H9 (cell line): ENCODE results near the gene OR52N4. TPM values are rescaled to one million over a fixed set of nuclear protein-coding genes. Genes with fewer than 3 reads are reported as not detected.

ENCODE experiments used
- DNase-seq: peaks from one replicate; pipeline ENCODE4 v3.0.0-alpha.2; 2017
- H2AFZ ChIP-seq: one replicate; pipeline ENCODE4 v1.6.1; 2013; ENCODE audit warnings: mild to moderate bottlenecking, low read length, control low read depth, moderate library complexity
- H2AK5ac ChIP-seq: 2 replicates; pipeline ENCODE4 v1.6.1; 2013; ENCODE audit warnings: low read length, control low read depth, mixed read lengths; ENCODE audit not compliant: insufficient read length
- H2BK120ac ChIP-seq: one replicate; pipeline ENCODE4 v1.6.1; 2013; ENCODE audit warnings: low read depth, mild to moderate bottlenecking, low read length, control low read depth, inconsistent platforms; ENCODE audit not compliant: poor library complexity, severe bottlenecking
- H2BK12ac ChIP-seq: 2 replicates; pipeline ENCODE4 v1.6.1; 2013; ENCODE audit warnings: low read length, control low read depth, mixed read lengths, low read depth; ENCODE audit not compliant: insufficient read length
- H2BK15ac ChIP-seq: 2 replicates; pipeline ENCODE4 v1.6.1; 2013; ENCODE audit warnings: low read depth, low read length, control low read depth
- H2BK20ac ChIP-seq: one replicate; pipeline ENCODE4 v1.6.1; 2013; ENCODE audit warnings: low read depth, mild to moderate bottlenecking, low read length, control low read depth, inconsistent platforms; ENCODE audit not compliant: poor library complexity, severe bottlenecking
- H2BK5ac ChIP-seq: 2 replicates; pipeline ENCODE4 v1.6.1; 2013; ENCODE audit warnings: low read length, control low read depth, mixed read lengths; ENCODE audit not compliant: insufficient read length
- H3K14ac ChIP-seq: 2 replicates; pipeline ENCODE4 v1.6.1; 2013; ENCODE audit warnings: low read length, control low read depth; ENCODE audit not compliant: insufficient read depth
- H3K18ac ChIP-seq: 2 replicates; pipeline ENCODE4 v1.6.1; 2013; ENCODE audit warnings: low read depth, mild to moderate bottlenecking, mixed read lengths, low read length, control low read depth; ENCODE audit not compliant: insufficient read length
- H3K23ac ChIP-seq: 2 replicates; pipeline ENCODE4 v1.6.1; 2013; ENCODE audit warnings: low read length, control low read depth, mixed read lengths, low read depth; ENCODE audit not compliant: insufficient read length
- H3K23me2 ChIP-seq: 2 replicates; pipeline ENCODE4 v1.6.1; 2013; ENCODE audit warnings: low read depth, mild to moderate bottlenecking, mixed read lengths, low read length, control low read depth; ENCODE audit not compliant: insufficient read length, poor library complexity, severe bottlenecking
- H3K27ac ChIP-seq: 2 replicates; pipeline ENCODE4 v1.5.1; 2013; ENCODE audit warnings: low read length, control low read depth, mixed read lengths, low read depth; ENCODE audit not compliant: insufficient read length
- H3K27me3 ChIP-seq: 2 replicates; pipeline ENCODE4 v1.6.1; 2013; ENCODE audit warnings: low read length, control low read depth, inconsistent platforms; ENCODE audit not compliant: insufficient read depth
- H3K4ac ChIP-seq: 2 replicates; pipeline ENCODE4 v1.6.1; 2013; ENCODE audit warnings: low read depth, mild to moderate bottlenecking, control low read depth, inconsistent platforms, low read length, moderate library complexity
- H3K4me1 ChIP-seq: 2 replicates; pipeline ENCODE4 v1.6.1; 2013; ENCODE audit warnings: low read length, control low read depth, inconsistent platforms; ENCODE audit not compliant: insufficient read depth
- H3K4me2 ChIP-seq: 2 replicates; pipeline ENCODE4 v1.6.1; 2013; ENCODE audit warnings: low read length, control low read depth, mixed read lengths; ENCODE audit not compliant: insufficient read length, insufficient read depth
- H3K56ac ChIP-seq: 2 replicates; pipeline ENCODE4 v1.6.1; 2013; ENCODE audit warnings: low read depth, mild to moderate bottlenecking, mixed read lengths, low read length, control low read depth; ENCODE audit not compliant: insufficient read length
- H3K79me1 ChIP-seq: 2 replicates; pipeline ENCODE4 v1.6.1; 2013; ENCODE audit warnings: low read depth, mild to moderate bottlenecking, moderate library complexity, low read length, control low read depth, inconsistent platforms; ENCODE audit not compliant: insufficient read depth, poor library complexity, severe bottlenecking
- H3K79me2 ChIP-seq: 2 replicates; pipeline ENCODE4 v1.6.1; 2013; ENCODE audit warnings: low read length, control low read depth, inconsistent platforms; ENCODE audit not compliant: insufficient read depth
- H3K9ac ChIP-seq: 2 replicates; pipeline ENCODE4 v1.6.1; 2013; ENCODE audit warnings: low read length, control low read depth, mixed read lengths; ENCODE audit not compliant: insufficient read length; ENCODE audit errors: extremely low read depth
- H3K9me3 ChIP-seq: one replicate; pipeline ENCODE4 v1.6.1; 2013; ENCODE audit warnings: low read depth, low read length, inconsistent platforms; ENCODE audit not compliant: control insufficient read depth
- H3T11ph ChIP-seq: one replicate; pipeline ENCODE4 v1.6.1; 2013; ENCODE audit warnings: mild to moderate bottlenecking, low read length, control low read depth, inconsistent platforms
- H4K20me1 ChIP-seq: one replicate; pipeline ENCODE4 v1.6.1; 2013; ENCODE audit not compliant: control insufficient read depth, insufficient read length, insufficient read depth
- H4K5ac ChIP-seq: 2 replicates; pipeline ENCODE4 v1.6.1; 2013; ENCODE audit warnings: low read depth, mild to moderate bottlenecking, mixed read lengths, low read length, control low read depth; ENCODE audit not compliant: insufficient read length
- H4K8ac ChIP-seq: replicated peaks from 2 replicates; pipeline ENCODE4 v1.6.1; 2013; ENCODE audit warnings: low read length, control low read depth, mixed read lengths, low read depth; ENCODE audit not compliant: insufficient read length
- H4K91ac ChIP-seq: 2 replicates; pipeline ENCODE4 v1.6.1; 2013; ENCODE audit warnings: low read depth, mild to moderate bottlenecking, moderate library complexity, mixed read lengths, low read length, control low read depth; ENCODE audit not compliant: insufficient read length
- H3K27ac Mint-ChIP-seq, 3 experiments: 2 replicates in 2 of 3; 3 replicates in 1 of 3; pipeline ENCODE4 v1.8.0; 2020 to 2021; ENCODE audit warnings: mixed read lengths in 3 of 3, mild to moderate bottlenecking in 1 of 3, moderate library complexity in 1 of 3
- H3K27me3 Mint-ChIP-seq: 2 replicates; pipeline ENCODE4 v1.8.0; 2021; ENCODE audit warnings: low read depth, mild to moderate bottlenecking, moderate library complexity, mixed read lengths
- H3K36me3 Mint-ChIP-seq, 3 experiments: 2 replicates in 2 of 3; 3 replicates in 1 of 3; pipeline ENCODE4 v1.8.0; 2020 to 2021; ENCODE audit warnings: low read depth in 3 of 3, mixed read lengths in 3 of 3; ENCODE audit not compliant: insufficient read depth in 1 of 3
- H3K4me1 Mint-ChIP-seq, 2 experiments: 2 replicates each; pipeline ENCODE4 v1.8.0; 2020; ENCODE audit warnings: mixed read lengths in 2 of 2
- H3K4me3 Mint-ChIP-seq, 2 experiments: 2 replicates in 1 of 2; 3 replicates in 1 of 2; pipeline ENCODE4 v1.8.0; 2020 to 2021; ENCODE audit warnings: mild to moderate bottlenecking in 2 of 2, mixed read lengths in 2 of 2, moderate library complexity in 1 of 2
- H3K9me3 Mint-ChIP-seq, 2 experiments: 2 replicates in 1 of 2; 3 replicates in 1 of 2; pipeline ENCODE4 v1.8.0; 2020; ENCODE audit warnings: mild to moderate bottlenecking in 2 of 2, mixed read lengths in 2 of 2, moderate library complexity in 1 of 2
- CTCF ChIP-seq: fragments of 200-600 bp; sonication (generic); conservative IDR thresholded peaks from 3 replicates; pipeline ENCODE4 v1.8.0; 2021; ENCODE audit warnings: antibody characterized with exemption, mild to moderate bottlenecking
- WGBS: extraction: QIAGEN DNeasy Blood & Tissue Kit; methylation state at CpG from one replicate; pipeline ENCODE4 v1.1.7; 2013; ENCODE audit warnings: missing lambda C conversion rate, low lambda C conversion rate, mixed read lengths; ENCODE audit not compliant: insufficient read length; ENCODE audit errors: extremely low coverage; 5-methylcytosine and 5-hydroxymethylcytosine counted together
- long read RNA-seq: library from polyadenylated mRNA; unstranded; transcript quantifications from one replicate; pipeline ENCODE4 v2.0.0, GENCODE V29; 2020
- total RNA-seq: library from RNA; stranded (reverse); gene quantifications from 2 replicates; pipeline ENCODE4 v1.2.1, GENCODE V29; 2021

OR52N4 gene
- total RNA-seq: not detected in 2 replicates
- long read RNA-seq: 0 reads

- no peak for TF ChIP-seq CTCF
- no peak within 1 kb of the TSS for H3K27ac Mint-ChIP-seq
Measured at GRCh38 chr11:5753943-5754342, at the start of gene OR52N4. Gene OR52N4, plus strand, starts transcription at chr11:5754243. Its CDS starts 498 bp downstream, at chr11:5754741.

More at GRCh38 chr11:5753943-5754342, at the start of gene OR52N4:
- no peaks in the 10 kb centered on the region for H3K4me1 ChIP-seq
- WGBS: no CpG with 5 or more reads among the region's 1 CpG
- no peaks in the 10 kb centered on the region for H3K27me3 ChIP-seq
- H3K9ac ChIP-seq: no peak within 1 kb of the TSS
- H3K18ac ChIP-seq: no peak within 1 kb of the TSS
- no peak within 1 kb of the TSS for H4K8ac ChIP-seq
- H3K9me3 Mint-ChIP-seq: no peaks in the 10 kb centered on the region; a peak in 1 of 5 replicates
- H3K79me1 ChIP-seq: no peaks in the 10 kb centered on the region
- H3K56ac ChIP-seq: no peak within 1 kb of the TSS
- H3K4me1 Mint-ChIP-seq: no peaks in the 10 kb centered on the region
- no peak within 1 kb of the TSS for H4K91ac ChIP-seq
- H3T11ph ChIP-seq: no peak within 1 kb of the TSS
- H3K23ac ChIP-seq: no peak within 1 kb of the TSS
- H3K9me3 ChIP-seq: no peaks in the 10 kb centered on the region
- H2BK120ac ChIP-seq: no peak within 1 kb of the TSS
- H2BK5ac ChIP-seq: no peak within 1 kb of the TSS
- no peak within 1 kb of the TSS for H3K14ac ChIP-seq
- no peak within 1 kb of the TSS for H2BK15ac ChIP-seq
- H4K5ac ChIP-seq: no peak within 1 kb of the TSS
- H3K4ac ChIP-seq: no peak within 1 kb of the TSS
- no peak for DNase-seq
- no peaks in the 10 kb centered on the region for H3K23me2 ChIP-seq
- no peaks in the 10 kb centered on the region for H3K36me3 Mint-ChIP-seq
- H3K79me2 ChIP-seq: no peaks in the 10 kb centered on the region
- H3K4me2 ChIP-seq: no peak within 1 kb of the TSS
- H2BK20ac ChIP-seq: no peak within 1 kb of the TSS
- no peak within 1 kb of the TSS for H2AFZ ChIP-seq
- H3K27me3 Mint-ChIP-seq: no peaks in the 10 kb centered on the region
- H2AK5ac ChIP-seq: no peak within 1 kb of the TSS
- no peak within 1 kb of the TSS for H3K4me3 Mint-ChIP-seq
- no peak within 1 kb of the TSS for H3K27ac ChIP-seq
- H4K20me1 ChIP-seq: no peaks in the 10 kb centered on the region
- no peak within 1 kb of the TSS for H2BK12ac ChIP-seq
